Endothelial cell of umbilical vein (primary cell): ENCODE data around the gene STIM1. TPM values are rescaled to one million over a fixed set of nuclear protein-coding genes. Genes with fewer than 3 reads are reported as not detected.

Experiments
- BruUV-seq: library from RNA; stranded (reverse); fragments of 400-500 nt; replicated peaks from 2 replicates; lab custom pipeline; 2021; lab: Mats Ljungman, UMichigan
- CTCF ChIA-PET: fragments of 300-600, 350-600 bp; sonication (Branson Sonifier 250); formaldehyde crosslinking; loops from one replicate; lab custom pipeline; 2021; ENCODE audit warnings: antibody characterized with exemption, inconsistent platforms; lab: Charles Lee
- POLR2A ChIA-PET: fragments of 300-600, 350-600 bp; sonication (Branson Sonifier 250); formaldehyde crosslinking; loops from one replicate; lab custom pipeline; 2021; ENCODE audit warnings: antibody characterized with exemption, inconsistent platforms; lab: Charles Lee
- DNase-seq: peaks from one replicate; pipeline ENCODE4 v3.0.0-alpha.2; 2011; ENCODE audit warnings: low read depth, low spot score
- FAIRE-seq: peaks from 2 replicates; lab custom pipeline; 2011; peaks lifted over from hg19 to GRCh38; lab: Jason Lieb, UNC
- H2AFZ ChIP-seq: 2 replicates; pipeline ENCODE4 v1.6.0; 2012; ENCODE audit warnings: low read depth, low read length, control low read depth, inconsistent platforms
- H3K27ac ChIP-seq: 2 replicates; pipeline ENCODE4 v1.5.1; 2011; ENCODE audit warnings: low read depth, mild to moderate bottlenecking, control low read depth, low read length, moderate library complexity; ENCODE audit not compliant: insufficient read depth
- H3K27me3 ChIP-seq, 2 experiments: 2 replicates each; pipeline versions ENCODE4 v1.6.0 to v1.6.1; 2011; ENCODE audit warnings: low read length in 2 of 2, mixed read lengths in 1 of 2; ENCODE audit not compliant: control insufficient read depth in 2 of 2, insufficient read depth in 2 of 2
- H3K36me3 ChIP-seq, 2 experiments: 2 replicates in 1 of 2; 3 replicates in 1 of 2; pipeline ENCODE4 v1.5.1; 2011; ENCODE audit warnings: low read length in 2 of 2, mild to moderate bottlenecking in 1 of 2, moderate library complexity in 1 of 2; ENCODE audit not compliant: control insufficient read depth in 2 of 2, insufficient read depth in 2 of 2; ENCODE audit errors: extremely low read depth in 1 of 2
- H3K4me1 ChIP-seq: 3 replicates; pipeline ENCODE4 v1.5.1; 2011; ENCODE audit warnings: mild to moderate bottlenecking, low read length; ENCODE audit not compliant: control insufficient read depth, insufficient read depth; ENCODE audit errors: extremely low read depth
- H3K4me2 ChIP-seq: 2 replicates; pipeline ENCODE4 v1.6.1; 2011; ENCODE audit warnings: low read length, control low read depth, mixed read lengths; ENCODE audit not compliant: insufficient read depth
- H3K4me3 ChIP-seq, 3 experiments: fragments of 200-600 bp in 1 of 3; sonication (generic), shearing (Covaris generic) in 1 of 3; replicated peaks in 1 of 3; 2 replicates each; pipeline ENCODE4 v1.5.1; 2011 to 2016; ENCODE audit warnings: control low read depth in 3 of 3, low read length in 3 of 3, mild to moderate bottlenecking in 2 of 3, inconsistent platforms in 1 of 3, low read depth in 1 of 3, moderate library complexity in 1 of 3; ENCODE audit not compliant: insufficient read depth in 1 of 3
- H3K79me2 ChIP-seq: 2 replicates; pipeline ENCODE4 v1.6.0; 2012; ENCODE audit warnings: low read length, inconsistent platforms; ENCODE audit not compliant: control insufficient read depth, insufficient read depth
- H3K9ac ChIP-seq: replicated peaks from 2 replicates; pipeline ENCODE3; 2011; ENCODE audit warnings: low read length, control low read depth; ENCODE audit not compliant: insufficient read depth; ENCODE audit errors: extremely low read depth
- H3K9me1 ChIP-seq: replicated peaks from 3 replicates; pipeline ENCODE4 v1.6.0; 2011; ENCODE audit warnings: mild to moderate bottlenecking, low read length; ENCODE audit not compliant: control insufficient read depth, insufficient read depth; ENCODE audit errors: extremely low read depth
- H3K9me3 ChIP-seq: replicated peaks from 2 replicates; pipeline ENCODE4 v1.5.1; 2012; ENCODE audit warnings: low read length, inconsistent platforms; ENCODE audit not compliant: control insufficient read depth, insufficient read depth
- H4K20me1 ChIP-seq: replicated peaks from 2 replicates; pipeline ENCODE3; 2011; ENCODE audit warnings: mild to moderate bottlenecking, low read length; ENCODE audit not compliant: control insufficient read depth, insufficient read depth; ENCODE audit errors: extremely low read depth
- EZH2 ChIP-seq: IDR thresholded peaks from 2 replicates; pipeline ENCODE4 v1.6.1; 2012; ENCODE audit warnings: borderline replicate concordance, low read depth, mild to moderate bottlenecking, moderate library complexity, low read length, inconsistent platforms; ENCODE audit not compliant: severe bottlenecking
- FOS ChIP-seq: IDR thresholded peaks from 2 replicates; pipeline ENCODE4 v1.6.1; 2011; ENCODE audit warnings: mild to moderate bottlenecking, low read length, moderate library complexity, borderline replicate concordance; ENCODE audit not compliant: insufficient read depth
- GATA2 ChIP-seq: IDR thresholded peaks from 2 replicates; pipeline ENCODE4 v1.7.0; 2011; ENCODE audit warnings: low read depth, mild to moderate bottlenecking, moderate library complexity, mixed read lengths, low read length; ENCODE audit not compliant: insufficient read length, insufficient read depth
- JUN ChIP-seq: IDR thresholded peaks from 2 replicates; pipeline ENCODE4 v1.6.1; 2011; ENCODE audit warnings: borderline replicate concordance, low read depth; ENCODE audit not compliant: insufficient read length, insufficient read depth
- MYC ChIP-seq: IDR thresholded peaks from one replicate; pipeline ENCODE4 v1.6.1; 2011; ENCODE audit warnings: mild to moderate bottlenecking, low read depth, low read length
- POLR2A ChIP-seq: IDR thresholded peaks from 2 replicates; pipeline ENCODE4 v1.6.1; 2012; ENCODE audit warnings: low read depth, mild to moderate bottlenecking, control low read depth, low read length
- POLR2AphosphoS5 ChIP-seq: IDR thresholded peaks from 2 replicates; pipeline ENCODE4 v1.6.1; 2012; ENCODE audit warnings: low read depth, mild to moderate bottlenecking, control low read depth, low read length, moderate library complexity; ENCODE audit not compliant: insufficient read depth
- dilution Hi-C: fragments of 300-500 bp; cut with MboI; formaldehyde crosslinking; loops from one replicate; pipeline ENCODE4 v1.15.0; 2019; ENCODE audit warnings: low sequenced_read_pairs; ENCODE audit not compliant: extremely low pct_ligation_motif_present
- intact Hi-C: fragments of 100-400 bp; cut with micrococcal nuclease; formaldehyde crosslinking; loops from one replicate; pipeline ENCODE4 v1.10.0; 2022
- polyA plus RNA-seq, 4 experiments: library from polyadenylated mRNA; depleted of rRNA in 3 of 4; stranded (reverse) in 3 of 4; unstranded in 1 of 4; fragments of >200 nt; gene quantifications; 2 replicates each; pipeline versions ENCODE4 v1.2.1 to v1.2.3, GENCODE V29; 2011 to 2012; ENCODE audit warnings: missing spikeins in 1 of 4
- total RNA-seq: library from RNA; stranded (reverse); gene quantifications from 2 replicates; pipeline ENCODE4 v1.2.3, GENCODE V29; 2021
- TF ChIP-seq, protein P1 (sequence below), 2 donors: IDR thresholded peaks; 1 replicate in 1 of 2; 2 replicates in 1 of 2; pipeline ENCODE4 v1.5.1; 2011; ENCODE audit warnings: low read length in 2 of 2, mild to moderate bottlenecking in 2 of 2, moderate library complexity in 2 of 2, control low read depth in 1 of 2, inconsistent platforms in 1 of 2, low read depth in 1 of 2; ENCODE audit not compliant: insufficient read depth in 1 of 2; ENCODE audit errors: extremely low read depth in 1 of 2
- TF ChIP-seq, protein P2 (sequence below): IDR thresholded peaks from 2 replicates; pipeline ENCODE4 v1.6.1; 2011; ENCODE audit not compliant: insufficient read depth, insufficient read length

Gene STIM1
- total and polyA plus RNA-seq, 2 donors (not counting 3 experiments of a cell fraction or from before 2014, with no cell fraction given) = 32.7 to 33.4 TPM

DNA sequence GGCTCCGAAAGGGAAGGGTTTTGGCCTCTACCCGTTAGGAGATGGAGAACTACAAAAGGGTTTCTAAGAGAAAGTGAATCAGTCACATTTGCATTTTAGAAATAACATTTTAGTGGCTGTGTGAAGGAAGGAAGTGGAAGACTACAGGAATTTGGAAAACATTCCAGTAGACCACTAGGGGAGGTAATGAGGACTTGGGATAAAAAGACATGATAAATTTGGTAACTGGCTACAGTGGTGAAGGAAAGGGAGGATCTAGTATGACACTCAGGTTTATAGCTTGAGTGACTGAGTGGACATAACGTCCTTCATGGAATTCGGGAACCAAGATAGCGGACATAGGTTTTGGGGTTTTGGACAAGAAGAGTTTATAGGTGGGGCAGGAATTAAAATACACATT, 232.1 kb downstream of the STIM1 start:
- POLR2A ChIA-PET = no interaction called here
- intact Hi-C loops (no loop called here), dilution Hi-C loops (no loop called here)
- H3K4me3 ChIP-seq = no peak overlapping the region
- no peaks in the 10 kb centered on the region for H4K20me1 ChIP-seq
- no peak overlapping the region for H3K9ac ChIP-seq
- peaks cover 0 to 9% of the 10 kb centered on the region in 2 experiments for H3K36me3 ChIP-seq
- TF ChIP-seq, protein P1, sequence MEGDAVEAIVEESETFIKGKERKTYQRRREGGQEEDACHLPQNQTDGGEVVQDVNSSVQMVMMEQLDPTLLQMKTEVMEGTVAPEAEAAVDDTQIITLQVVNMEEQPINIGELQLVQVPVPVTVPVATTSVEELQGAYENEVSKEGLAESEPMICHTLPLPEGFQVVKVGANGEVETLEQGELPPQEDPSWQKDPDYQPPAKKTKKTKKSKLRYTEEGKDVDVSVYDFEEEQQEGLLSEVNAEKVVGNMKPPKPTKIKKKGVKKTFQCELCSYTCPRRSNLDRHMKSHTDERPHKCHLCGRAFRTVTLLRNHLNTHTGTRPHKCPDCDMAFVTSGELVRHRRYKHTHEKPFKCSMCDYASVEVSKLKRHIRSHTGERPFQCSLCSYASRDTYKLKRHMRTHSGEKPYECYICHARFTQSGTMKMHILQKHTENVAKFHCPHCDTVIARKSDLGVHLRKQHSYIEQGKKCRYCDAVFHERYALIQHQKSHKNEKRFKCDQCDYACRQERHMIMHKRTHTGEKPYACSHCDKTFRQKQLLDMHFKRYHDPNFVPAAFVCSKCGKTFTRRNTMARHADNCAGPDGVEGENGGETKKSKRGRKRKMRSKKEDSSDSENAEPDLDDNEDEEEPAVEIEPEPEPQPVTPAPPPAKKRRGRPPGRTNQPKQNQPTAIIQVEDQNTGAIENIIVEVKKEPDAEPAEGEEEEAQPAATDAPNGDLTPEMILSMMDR (IDR thresholded peaks at IDR 0.05; ENCODE audit: extremely low read depth in 1 of 2, insufficient read depth in 1 of 2, low read depth in 1 of 2, low read length in 2 of 2) = peak in 1 of 2 donors; percentile 6
- TF ChIP-seq GATA2 = no peak
- H3K79me2 ChIP-seq = no peaks in the 10 kb centered on the region
- H3K9me3 ChIP-seq = no peaks in the 10 kb centered on the region
- no peak overlapping the region for H3K4me2 ChIP-seq
- CTCF ChIA-PET = interaction anchor here (1.8 kb wide), 1 partner anchor 238 kb away, joined by 5 read pairs; no protein-coding TSS in a partner anchor
- FAIRE-seq (no peak), DNase-seq (no peak)
- no peaks in the 10 kb centered on the region for H3K4me1 ChIP-seq
- no peaks in the 10 kb centered on the region for H3K27me3 ChIP-seq
- H3K9me1 ChIP-seq = no peaks in the 10 kb centered on the region
- H2AFZ ChIP-seq = no peak overlapping the region
- no peak overlapping the region for H3K27ac ChIP-seq
- BruUV-seq = no TSS peak

DNA sequence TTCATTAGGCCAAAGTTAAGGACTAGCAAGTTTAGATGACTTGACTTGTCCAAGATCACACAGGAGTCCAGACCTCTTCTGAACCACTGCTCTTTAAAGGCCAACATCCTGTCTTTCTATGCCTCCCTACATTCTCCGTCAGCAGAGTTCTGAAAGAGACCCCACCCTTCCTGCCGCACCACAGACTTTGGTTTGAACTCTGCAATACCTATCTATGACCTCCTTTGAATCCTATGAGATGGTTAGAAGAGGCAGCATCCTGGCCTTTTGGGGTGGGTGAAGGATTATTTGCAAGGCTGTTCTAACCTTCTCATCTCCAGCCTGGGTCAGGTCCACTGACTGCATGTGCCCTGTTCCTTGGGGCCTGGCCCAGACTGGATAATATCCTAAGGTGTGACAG, 234.8 kb downstream of the STIM1 start:
- Histone ChIP-seq H3K9ac (no peak overlapping the region), H2AFZ (no peak overlapping the region), H3K9me3 (no peaks in the 10 kb centered on the region), H3K9me1 (no peaks in the 10 kb centered on the region), H3K4me3 (no peak overlapping the region), H4K20me1 (no peaks in the 10 kb centered on the region), H3K4me1 (peaks cover under 1% of the 10 kb centered on the region), H3K27me3 (no peaks in the 10 kb centered on the region), H3K4me2 (no peak overlapping the region), H3K36me3 (peaks cover 0 to 4% of the 10 kb centered on the region in 2 experiments), H3K79me2 (peaks cover 3% of the 10 kb centered on the region), H3K27ac (no peak overlapping the region)
- POLR2A ChIA-PET = no interaction called here
- DNase-seq (no peak), FAIRE-seq (no peak)
- CTCF ChIA-PET = no interaction called here
- TF ChIP-seq POLR2A (no peak), EZH2 (no peak), FOS (no peak), MYC (no peak), JUN (no peak), POLR2AphosphoS5 (no peak), GATA2 (no peak)
- TF ChIP-seq, protein P1 (IDR thresholded peaks at IDR 0.05; ENCODE audit: extremely low read depth in 1 of 2, insufficient read depth in 1 of 2, low read depth in 1 of 2, low read length in 2 of 2) = no peak
- TF ChIP-seq, protein P2, sequence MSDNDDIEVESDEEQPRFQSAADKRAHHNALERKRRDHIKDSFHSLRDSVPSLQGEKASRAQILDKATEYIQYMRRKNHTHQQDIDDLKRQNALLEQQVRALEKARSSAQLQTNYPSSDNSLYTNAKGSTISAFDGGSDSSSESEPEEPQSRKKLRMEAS = no peak
- no TSS peak for BruUV-seq
- dilution Hi-C loops (no loop called here), intact Hi-C loops (no loop called here)
